GM21360 (cell line): ENCODE measurements around the gene RAMACL.
"Not testable (repeated sequence)": the region's sequence is repeated elsewhere in the genome, so short reads cannot be mapped to it uniquely, and the experiment has no call there.

ENCODE experiments used
- ATAC-seq: cut with Tn5 transposase; IDR thresholded peaks from one replicate; pipeline ENCODE4 v1.9.1; 2021; ENCODE audit warnings: mild to moderate bottlenecking, moderate library complexity; ENCODE audit not compliant: unreplicated experiment

Gene RAMACL

GRCh38 chr6:166596776-166597507 is 10.5 kb upstream of the RAMACL start:
- ATAC-seq: no peak

GRCh38 chr6:166595949-166596348 is 9.5 kb upstream of the RAMACL start:
- no peak for ATAC-seq

GRCh38 chr6:166595061-166595780 is 8.7 kb upstream of the RAMACL start:
- no peak for ATAC-seq

GRCh38 chr6:166592821-166593220 is 6.3 kb upstream of the RAMACL start:
- no peak for ATAC-seq

GRCh38 chr6:166591961-166592520 is 5.6 kb upstream of the RAMACL start:
- no peak for ATAC-seq

GRCh38 chr6:166591026-166591425 is 4.5 kb upstream of the RAMACL start:
- no peak for ATAC-seq

GRCh38 chr6:166589786-166590574 is 3.5 kb upstream of the RAMACL start:
- no peak for ATAC-seq

- ATAC-seq: peak; percentile 27
Observed at GRCh38 chr6:166589337-166589731, 2.9 kb upstream of the RAMACL start.

- no peak for ATAC-seq
Observed at GRCh38 chr6:166588691-166589336, 2.3 kb upstream of the RAMACL start.

- ATAC-seq: peak; percentile 76
Observed at GRCh38 chr6:166587631-166588413, 1.3 kb upstream of the RAMACL start.

- no peak for ATAC-seq
Observed at GRCh38 chr6:166584853-166585429, 1.5 kb downstream of the RAMACL start.

GRCh38 chr6:166584155-166584554 is 2.3 kb downstream of the RAMACL start:
- no peak for ATAC-seq

GRCh38 chr6:166583230-166583965 is 3.1 kb downstream of the RAMACL start:
- ATAC-seq: no peak

GRCh38 chr6:166582258-166582657 is 4.2 kb downstream of the RAMACL start:
- no peak for ATAC-seq

GRCh38 chr6:166581801-166582200 is 4.7 kb downstream of the RAMACL start:
- not testable (repeated sequence) for ATAC-seq

- ATAC-seq: no peak
Observed at GRCh38 chr6:166581091-166581511, 5.4 kb downstream of the RAMACL start.

- ATAC-seq: no peak
Observed at GRCh38 chr6:166580076-166581050, 6.1 kb downstream of the RAMACL start.
